Right lung (tissue), 5 donors: Measurements from ENCODE around the gene CD22. TPM values are rescaled to one million over a fixed set of nuclear protein-coding genes. Genes with fewer than 3 reads are reported as not detected.

ENCODE experiments used
- DNase-seq, 2 donors: peaks; one replicate each; pipeline ENCODE4 v3.0.0-alpha.2; 2013
- polyA plus RNA-seq, 5 donors: library from polyadenylated mRNA; unstranded; fragments of 120-200 nt; gene quantifications; one replicate each; pipeline versions ENCODE4 v1.2.1 to v1.2.3, GENCODE V29; 2013; ENCODE audit warnings: inconsistent platforms in 1 of 5, low replicate concordance in 1 of 5; ENCODE audit not compliant: insufficient read length in 5 of 5, insufficient read depth in 1 of 5

CD22 gene
- polyA plus RNA-seq, 5 donors, result 5.3 to 61.8 (median 8.3) TPM

- DNase-seq, result no peak
These were observed 54.5 kb downstream of the CD22 start for GRCh38 chr19:35383536-35383935.

GRCh38 chr19:35388277-35389054 is 59.5 kb downstream of the CD22 start:
- no peak for DNase-seq

- DNase-seq, result no peak
These were observed 60.3 kb downstream of the CD22 start for GRCh38 chr19:35389192-35389861.

GRCh38 chr19:35392742-35393715 is 64.0 kb downstream of the CD22 start:
- no peak for DNase-seq

- no peak for DNase-seq
These were observed 66.6 kb downstream of the CD22 start for GRCh38 chr19:35395382-35396199.

- no peak for DNase-seq
These were observed 67.4 kb downstream of the CD22 start for GRCh38 chr19:35396240-35396885.

Other genes starting within 250 kb of the CD22 start
- gene FXYD3, start 213.4 kb upstream of the CD22 start, polyA plus RNA-seq, result 10 to 100 TPM; 19.9 to 48.0 (median 20.8) TPM
- 1 to 10 TPM; 2.3 to 3.0 (median 2.9) TPM for gene LGI4, start 194.1 kb upstream of the CD22 start, polyA plus RNA-seq
- 10 to 100 TPM; 39.2 to 70.2 (median 57.5) TPM for gene FXYD1, start 190.4 kb upstream of the CD22 start, polyA plus RNA-seq
- 1 to 10 TPM in 3 of 5 donors, under 1 TPM in 2; 0.36 to 1.4 (median 1.2) TPM for gene FXYD7, start 185.9 kb upstream of the CD22 start, polyA plus RNA-seq
- 10 to 100 TPM; 22.2 to 35.0 (median 30.1) TPM for gene FXYD5, start 174.5 kb upstream of the CD22 start, polyA plus RNA-seq
- gene FAM187B, start 100.4 kb upstream of the CD22 start, polyA plus RNA-seq, result under 1 TPM in 2 of 5 donors, not detected in 3; 0.09 to 0.18 TPM
- 10 to 100 TPM; 43.5 to 76.2 (median 54.3) TPM for gene LSR, start 80.2 kb upstream of the CD22 start, polyA plus RNA-seq
- 100 to 1,000 TPM; 120 to 179 (median 153) TPM for gene USF2, start 60.2 kb upstream of the CD22 start, polyA plus RNA-seq
- under 1 TPM; 0.21 to 0.77 (median 0.26) TPM for gene HAMP, start 46.7 kb upstream of the CD22 start, polyA plus RNA-seq
- gene MAG, start 37.0 kb upstream of the CD22 start, polyA plus RNA-seq, result 10 to 100 TPM in 2 of 5 donors, 1 to 10 TPM in 3; 1.4 to 15.2 (median 2.8) TPM
- under 1 TPM in 3 of 5 donors, not detected in 2; 0.10 to 0.49 (median 0.44) TPM for gene FFAR1, start 18.7 kb downstream of the CD22 start, polyA plus RNA-seq
- gene FFAR3, start 29.3 kb downstream of the CD22 start, polyA plus RNA-seq, result under 1 TPM in 3 of 5 donors, not detected in 2; 0.29 to 0.39 (median 0.29) TPM
- under 1 TPM in 2 of 5 donors, not detected in 3; 0.10 to 0.25 TPM for gene GPR42, start 41.9 kb downstream of the CD22 start, polyA plus RNA-seq
- gene FFAR2, start 119.1 kb downstream of the CD22 start, polyA plus RNA-seq, result under 1 TPM; 0.19 to 0.49 (median 0.34) TPM
- gene KRTDAP, start 161.3 kb downstream of the CD22 start, polyA plus RNA-seq, result 1 to 10 TPM in 4 of 5 donors, under 1 TPM in 1; 0.69 to 1.8 (median 1.4) TPM
- gene DMKN, start 184.5 kb downstream of the CD22 start, polyA plus RNA-seq, result 100 to 1,000 TPM in 4 of 5 donors, 10 to 100 TPM in 1; 91.2 to 146 (median 119) TPM
- gene SBSN, start 199.1 kb downstream of the CD22 start, polyA plus RNA-seq, result not detected
- not detected for gene GAPDHS, start 204.3 kb downstream of the CD22 start, polyA plus RNA-seq
- 10 to 100 TPM; 48.9 to 78.4 (median 58.9) TPM for gene TMEM147, start 216.4 kb downstream of the CD22 start, polyA plus RNA-seq
- gene ATP4A, start 234.5 kb downstream of the CD22 start, polyA plus RNA-seq, result not detected